Measurements from ENCODE around the gene WDR89.

GRCh38 chr14:63682727-63683593 lies 41.3 kb upstream of the WDR89 start:
- TF ChIP-seq CTCF (IDR thresholded peaks at IDR 0.05) (no peak), POLR2AphosphoS5 (IDR thresholded peaks at IDR 0.05) (no peak), POLR2A (IDR thresholded peaks at IDR 0.05) (no peak), EP300 (IDR thresholded peaks at IDR 0.05) (no peak)
